HG03457 (cell line): ENCODE measurements around the gene TAT.

ENCODE experiments used
- ATAC-seq: cut with Tn5 transposase; IDR thresholded peaks from one replicate; pipeline ENCODE4 v1.9.1; 2021; ENCODE audit warnings: moderate number of reproducible peaks; ENCODE audit not compliant: unreplicated experiment

The TAT gene

GRCh38 chr16:71547168-71547567, 29.7 kb downstream of the TAT start:
- no peak for ATAC-seq

GRCh38 chr16:71542377-71542776, 34.5 kb downstream of the TAT start:
- no peak for ATAC-seq

GRCh38 chr16:71537643-71538042, 39.2 kb downstream of the TAT start:
- ATAC-seq: no peak

- ATAC-seq: no peak
Observed at GRCh38 chr16:71536752-71537499, 40.0 kb downstream of the TAT start.

- ATAC-seq: no peak
Observed at GRCh38 chr16:71532366-71532765, 44.5 kb downstream of the TAT start.

- ATAC-seq: no peak
Observed at GRCh38 chr16:71528863-71529262, 48.0 kb downstream of the TAT start.

GRCh38 chr16:71528257-71528656, 48.6 kb downstream of the TAT start:
- no peak for ATAC-seq

GRCh38 chr16:71526111-71526631, 50.7 kb downstream of the TAT start, which contains the start of gene CHST4:
Gene CHST4, plus strand, starts transcription at chr16:71526426. Its CDS starts 10,252 bp downstream, at chr16:71536678.
- ATAC-seq: no peak

- ATAC-seq: no peak
Observed at GRCh38 chr16:71524566-71525553, 52.0 kb downstream of the TAT start.

GRCh38 chr16:71520550-71520949, 56.3 kb downstream of the TAT start:
- no peak for ATAC-seq
